Fibroblast of skin of back (primary cell): ENCODE results near the gene TRIM29.

Experiments
- DNase-seq: peaks from one replicate; pipeline ENCODE4 v3.0.0-alpha.2; 2013

TRIM29 gene

DNA sequence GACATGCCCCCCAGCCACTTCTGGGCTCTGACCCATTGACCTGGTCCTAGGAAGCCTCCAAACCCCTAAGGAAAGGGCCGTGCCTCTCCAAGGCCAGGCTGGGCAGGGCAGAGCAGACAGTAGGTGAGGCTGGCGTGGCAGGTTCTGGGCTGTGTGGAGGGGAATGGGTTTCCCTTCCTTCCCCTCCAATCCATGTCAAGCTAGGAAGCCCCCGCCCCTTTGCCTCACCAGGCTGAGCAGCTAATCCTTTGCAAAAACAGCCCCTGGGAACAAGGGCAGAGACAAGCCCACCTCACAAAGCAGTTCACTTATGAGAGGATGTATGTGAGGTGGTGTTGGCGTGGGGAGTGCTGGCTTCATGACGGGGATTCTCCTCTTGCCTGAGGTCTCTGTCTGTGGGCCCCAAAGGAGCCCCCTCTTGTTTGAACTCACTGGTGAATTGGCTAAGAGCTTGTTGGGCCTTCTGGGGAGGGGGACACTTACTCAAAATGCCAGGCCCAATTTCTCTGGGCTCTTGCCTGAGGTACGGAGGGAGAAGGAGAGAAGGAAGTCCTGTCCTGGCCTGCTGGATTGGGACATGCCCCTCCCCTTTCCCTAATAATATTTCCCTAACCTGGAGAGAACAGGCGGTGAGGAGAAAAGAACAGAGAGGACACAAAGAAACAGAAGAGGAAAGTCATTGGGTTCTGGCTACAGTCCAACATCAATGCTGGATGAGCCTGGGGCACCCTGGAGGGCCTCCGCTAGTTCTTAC, 1.6 kb upstream of the TRIM29 start:
- no peak for DNase-seq

DNA sequence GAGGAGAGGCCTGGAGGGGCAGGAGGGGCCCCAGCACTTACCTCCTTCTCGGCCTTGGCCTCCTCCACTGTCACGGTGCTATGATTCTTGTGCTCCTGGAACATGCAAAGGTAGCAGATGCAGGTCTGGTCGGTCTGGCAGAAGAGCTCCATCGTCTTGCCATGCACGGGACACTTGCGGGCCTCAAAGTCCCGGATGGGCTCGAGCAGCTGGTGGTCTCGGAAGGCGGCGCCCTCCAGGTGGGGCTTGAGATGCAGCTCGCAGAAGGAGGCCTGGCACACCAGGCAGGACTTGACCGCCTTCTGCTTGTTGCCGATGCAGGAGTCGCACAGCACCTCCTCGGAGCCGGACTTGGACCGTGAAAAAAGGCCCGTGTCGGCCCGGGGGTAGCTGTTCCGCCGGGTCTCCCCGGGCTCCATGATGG, 714 bp downstream of the TRIM29 start:
- DNase-seq = no peak

DNA sequence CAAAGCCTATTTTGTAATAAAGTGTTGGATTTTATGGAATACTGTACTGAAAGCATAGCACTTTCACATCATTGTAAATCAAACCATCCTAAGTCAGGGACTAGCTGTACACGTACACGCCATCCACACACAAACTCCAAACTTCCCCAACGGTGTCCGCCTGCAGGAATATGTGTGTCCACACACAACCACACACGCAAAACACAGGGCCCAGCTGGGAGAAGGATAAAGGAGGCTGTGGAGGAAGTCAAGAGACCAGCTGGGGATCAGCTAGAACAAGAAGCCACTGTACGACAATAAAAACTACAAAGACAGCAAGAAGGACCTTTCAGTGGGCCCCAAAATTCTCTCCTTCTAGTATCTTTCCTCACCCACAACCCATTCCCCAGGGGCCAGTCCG, 1.6 kb downstream of the TRIM29 start:
- DNase-seq = no peak

DNA sequence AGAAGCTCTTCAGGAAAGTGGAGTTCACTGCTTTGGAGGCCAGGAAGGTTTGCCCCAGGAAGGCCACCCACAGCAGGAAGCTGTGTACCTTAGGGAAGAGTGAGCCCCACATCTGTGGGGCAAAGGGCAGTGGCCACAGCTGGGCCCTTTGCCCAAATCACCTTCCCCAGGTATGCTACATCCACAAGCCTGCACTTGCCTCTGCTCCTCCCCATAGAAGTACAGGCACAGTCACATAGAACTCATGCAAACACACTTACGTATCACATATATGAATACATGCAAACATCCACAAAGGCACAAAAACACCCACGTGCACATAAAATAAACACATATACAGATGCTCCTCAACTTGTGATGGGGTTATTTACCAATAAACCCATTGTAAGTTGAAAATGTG, 2.1 kb downstream of the TRIM29 start:
- DNase-seq = no peak

DNA sequence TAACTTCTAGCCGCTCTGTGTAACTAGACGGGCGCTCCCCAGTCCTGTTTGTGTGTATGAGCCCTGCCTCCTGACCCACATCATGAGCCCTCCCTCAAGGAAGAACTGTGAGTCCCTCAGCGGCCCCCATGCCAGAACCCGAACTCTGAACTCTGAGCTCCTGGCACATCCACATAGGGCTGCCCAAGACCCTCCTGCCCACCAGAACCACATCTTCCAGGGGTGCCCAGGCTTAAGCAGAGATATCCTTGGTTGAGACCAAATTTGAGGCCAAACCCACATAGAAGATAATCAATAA, 3.0 kb downstream of the TRIM29 start:
- DNase-seq = no peak

DNA sequence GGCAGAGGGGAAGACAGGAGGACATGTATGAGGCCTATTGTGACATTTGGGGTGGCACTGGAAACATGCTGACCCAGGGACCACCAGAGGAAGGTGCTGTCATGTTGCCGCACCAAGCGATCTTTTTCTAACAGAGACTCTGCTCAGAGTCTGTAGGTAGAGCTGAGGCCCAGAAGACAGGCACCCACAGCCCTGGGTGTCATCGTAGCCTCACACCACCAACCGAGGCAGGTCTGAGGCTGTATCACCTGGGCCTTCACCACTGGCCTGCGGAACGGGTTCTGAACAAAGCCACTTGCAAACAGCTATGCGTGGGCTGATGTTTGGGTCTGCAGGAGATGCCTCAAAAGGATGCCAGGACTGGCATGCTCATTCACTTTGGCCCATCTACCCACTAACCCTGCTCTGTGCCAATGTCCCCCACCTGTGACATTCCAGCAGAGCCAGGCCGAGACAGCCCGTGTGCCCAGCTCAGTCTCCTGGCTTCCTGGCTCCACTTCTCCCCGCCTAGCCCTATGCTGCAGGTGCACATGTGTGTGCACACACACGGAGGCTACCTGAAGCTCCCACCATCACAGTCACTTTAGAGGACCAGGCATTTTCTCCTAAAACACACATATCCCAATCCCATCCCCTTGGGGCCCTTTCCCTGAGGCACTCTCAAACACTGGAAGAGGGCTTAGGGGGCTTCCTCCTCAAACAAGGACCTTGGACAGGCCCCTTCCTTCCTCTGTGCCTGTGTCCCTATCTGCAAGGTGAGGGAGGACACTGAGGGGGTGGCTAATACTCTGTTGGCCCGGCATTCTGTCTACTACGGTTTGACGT, 3.6 kb downstream of the TRIM29 start:
- DNase-seq = no peak

DNA sequence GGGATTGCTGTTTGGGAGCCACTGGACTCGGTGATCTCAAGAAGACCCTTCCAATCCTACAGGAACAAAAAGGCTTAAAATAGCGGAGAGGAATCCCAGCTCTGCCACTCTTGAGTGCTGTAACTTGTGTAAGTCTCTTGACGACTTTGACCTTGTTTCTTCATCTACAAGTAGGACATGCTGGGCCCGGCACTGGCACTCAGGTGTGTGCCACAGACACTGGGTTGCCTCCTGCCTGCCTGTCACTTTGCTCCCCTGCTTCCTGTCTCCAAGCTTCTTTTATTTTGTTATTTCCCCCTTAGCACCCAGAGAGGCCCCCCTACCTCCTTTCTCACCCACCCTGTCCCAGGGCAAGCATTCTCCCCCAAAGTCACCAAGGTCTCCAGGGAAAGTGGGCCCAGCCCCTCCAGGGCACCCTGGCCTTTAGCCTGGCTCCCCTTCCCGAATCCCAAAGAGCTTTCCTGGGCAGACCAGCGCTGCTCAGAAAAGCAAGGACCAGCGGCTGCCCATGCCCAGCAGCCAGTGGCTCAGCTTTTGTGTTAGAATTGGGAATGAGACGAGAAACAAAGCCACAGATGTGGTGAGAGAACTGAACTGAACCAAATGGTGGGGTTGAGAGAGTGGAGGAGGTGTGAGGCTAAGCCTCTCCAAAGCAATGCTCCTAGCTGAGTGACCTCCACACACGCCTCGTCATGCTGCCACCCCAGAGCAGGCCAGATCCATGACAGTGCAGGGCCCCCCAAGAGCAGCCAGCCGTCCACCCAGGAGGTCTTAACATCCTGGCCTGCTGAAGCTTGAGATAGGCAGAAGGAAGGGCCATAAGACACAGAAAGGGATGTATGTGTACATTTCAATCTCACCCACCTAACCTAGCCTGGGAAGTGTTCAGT, 4.5 kb downstream of the TRIM29 start:
- no peak for DNase-seq

DNA sequence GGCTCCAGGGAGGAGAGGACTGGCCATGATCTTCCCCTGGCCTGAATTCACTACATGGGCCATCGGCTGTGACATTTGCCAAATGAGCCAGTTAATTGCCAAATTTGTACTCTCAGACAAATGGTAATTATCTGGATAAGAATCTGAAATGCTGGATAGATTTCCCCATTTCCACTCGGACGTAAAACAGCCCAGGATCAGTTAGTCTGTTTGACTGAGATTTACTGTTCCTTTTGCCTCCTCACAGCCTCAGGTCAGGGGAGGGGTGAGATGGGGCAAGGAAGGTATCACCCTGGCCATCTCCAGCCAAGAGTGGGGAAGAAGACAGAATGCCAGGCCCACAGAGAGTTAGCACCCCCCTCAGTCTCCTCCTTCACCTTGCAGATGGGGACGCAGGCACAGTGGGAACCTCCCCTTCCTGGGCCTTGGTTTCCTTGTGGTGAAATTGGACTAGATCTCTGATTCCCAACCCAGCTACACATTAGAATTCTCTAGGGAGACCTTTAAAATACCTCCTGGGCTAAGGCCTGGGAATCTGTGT, 5.2 kb downstream of the TRIM29 start:
- no peak for DNase-seq

DNA sequence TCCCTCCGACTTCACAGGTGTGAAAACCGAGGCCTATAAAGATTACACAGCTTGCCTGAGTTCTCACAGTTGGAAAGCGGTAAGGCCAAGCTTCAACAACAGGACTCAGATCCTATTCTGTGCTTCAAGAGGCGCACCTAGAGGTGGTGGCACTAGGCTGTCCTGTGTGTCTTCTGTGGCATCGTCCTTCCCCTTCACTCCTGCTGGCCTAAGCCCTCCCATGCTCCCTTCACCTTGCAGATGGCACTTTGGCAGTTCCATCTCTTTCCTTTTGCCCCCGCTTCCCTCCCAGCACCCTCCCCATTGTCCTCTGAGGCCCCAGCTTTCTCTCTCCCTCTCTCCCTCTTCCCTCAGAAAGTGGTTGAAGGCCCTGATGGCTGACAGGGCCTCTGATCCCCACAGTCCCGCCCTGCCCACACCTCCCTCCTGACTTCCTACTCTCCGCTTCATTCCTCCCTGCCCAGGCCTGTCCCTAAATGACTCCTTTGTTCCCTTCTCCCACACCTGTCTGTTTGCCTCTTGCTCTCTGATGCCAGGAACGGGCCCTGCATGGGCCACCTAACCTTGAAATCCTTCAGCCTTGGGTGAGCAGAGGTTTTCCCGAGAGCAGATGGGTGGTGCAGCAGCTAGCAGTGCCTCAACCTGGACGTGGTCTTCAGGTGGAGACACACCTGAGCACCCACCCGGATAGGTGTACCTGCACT, 5.8 kb downstream of the TRIM29 start:
- DNase-seq = no peak

DNA sequence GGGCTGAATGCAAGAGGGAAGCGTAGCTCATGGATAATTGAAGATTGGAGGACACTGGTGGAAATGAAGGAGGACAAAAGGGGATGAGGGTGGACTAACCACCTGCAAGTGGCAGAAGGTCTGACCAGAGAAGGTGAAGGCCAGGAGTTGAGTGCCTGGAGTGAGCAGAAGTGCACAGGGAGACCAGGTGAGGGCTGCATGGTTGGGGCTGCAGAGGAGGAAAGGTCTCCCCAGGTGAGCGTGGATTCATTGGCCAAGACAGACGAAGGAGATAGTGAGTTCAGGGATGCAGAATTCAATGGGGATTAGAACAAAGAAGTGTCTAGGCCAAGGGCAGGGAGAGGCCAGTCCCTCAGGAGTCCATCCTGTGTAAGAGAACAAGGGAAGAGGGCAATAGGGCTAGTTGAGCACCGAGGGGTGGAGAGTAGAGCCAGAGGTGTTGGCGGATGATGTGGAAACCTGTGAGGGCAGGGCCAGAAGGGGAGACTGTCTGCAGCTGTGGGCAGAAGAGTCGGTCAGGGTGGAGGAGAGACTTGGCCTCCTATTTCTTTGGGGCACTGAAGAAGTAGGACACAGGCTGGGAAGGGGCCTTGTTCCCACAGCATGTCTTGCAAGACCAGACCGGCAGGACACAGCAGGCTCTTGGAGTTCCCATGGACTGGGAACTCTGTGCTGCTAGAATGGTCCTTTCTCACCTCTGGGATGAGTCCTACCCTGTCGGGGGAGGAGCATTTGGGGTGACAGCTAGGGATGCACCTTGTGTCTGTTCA, 6.7 kb downstream of the TRIM29 start:
- DNase-seq = no peak

DNA sequence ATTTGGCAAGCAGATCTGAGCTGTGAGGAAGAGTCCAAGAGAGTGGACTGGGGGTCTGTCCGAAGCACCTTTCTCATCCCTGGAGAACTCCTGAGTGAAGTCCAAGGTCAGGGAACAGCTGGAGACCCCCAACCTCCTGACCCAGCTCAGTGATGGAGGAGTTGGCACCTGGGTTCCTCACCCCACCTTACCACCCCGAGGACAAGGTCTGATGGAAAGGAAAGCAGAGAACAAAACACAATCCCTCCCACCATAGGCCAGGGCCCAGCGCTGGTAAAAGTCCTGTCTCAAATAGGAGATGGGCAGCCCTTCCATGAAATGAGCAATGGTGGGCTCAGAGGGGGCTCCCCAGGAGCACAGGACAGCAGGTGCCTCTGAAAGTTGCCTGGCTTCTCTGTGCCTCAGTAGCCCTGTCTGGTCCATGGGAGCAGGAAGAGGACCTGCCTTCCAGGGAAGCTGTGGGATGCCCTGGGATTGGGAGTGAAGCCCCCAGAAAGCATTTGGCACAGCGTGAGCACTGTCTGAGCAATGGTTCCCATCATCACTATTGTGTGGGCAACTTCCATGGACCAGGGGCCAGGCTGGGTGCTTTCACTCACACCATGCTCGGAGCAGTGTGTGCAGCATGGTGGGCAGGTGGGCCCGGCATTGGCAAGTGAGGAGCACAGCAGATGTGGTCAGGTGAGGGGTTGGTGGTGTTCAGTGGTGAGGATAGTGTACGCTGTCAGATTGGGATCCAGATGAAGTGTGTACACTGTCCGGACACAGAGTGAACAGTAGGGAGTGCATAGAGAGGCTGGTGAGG, 7.5 kb downstream of the TRIM29 start:
- no peak for DNase-seq

DNA sequence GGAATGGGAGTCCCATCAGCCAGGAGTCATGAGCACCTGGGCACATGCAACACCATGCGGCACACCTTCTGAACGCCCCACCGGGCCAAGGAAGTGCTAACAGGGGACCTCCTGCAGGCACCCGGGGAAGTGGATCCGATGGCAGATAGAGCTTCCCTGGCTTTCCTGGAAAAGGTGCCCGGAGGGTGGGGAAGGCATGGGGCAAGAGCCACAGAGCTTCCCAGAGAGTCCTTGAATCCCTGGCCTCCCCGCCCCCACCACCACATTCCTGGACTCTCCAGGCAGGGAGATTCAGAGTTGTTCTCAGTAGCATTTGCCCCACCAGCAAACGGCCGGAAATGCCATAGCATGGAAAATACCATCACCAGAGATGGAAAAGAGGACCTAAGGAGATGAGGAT, 8.3 kb downstream of the TRIM29 start:
- peak; percentile 8 for DNase-seq

DNA sequence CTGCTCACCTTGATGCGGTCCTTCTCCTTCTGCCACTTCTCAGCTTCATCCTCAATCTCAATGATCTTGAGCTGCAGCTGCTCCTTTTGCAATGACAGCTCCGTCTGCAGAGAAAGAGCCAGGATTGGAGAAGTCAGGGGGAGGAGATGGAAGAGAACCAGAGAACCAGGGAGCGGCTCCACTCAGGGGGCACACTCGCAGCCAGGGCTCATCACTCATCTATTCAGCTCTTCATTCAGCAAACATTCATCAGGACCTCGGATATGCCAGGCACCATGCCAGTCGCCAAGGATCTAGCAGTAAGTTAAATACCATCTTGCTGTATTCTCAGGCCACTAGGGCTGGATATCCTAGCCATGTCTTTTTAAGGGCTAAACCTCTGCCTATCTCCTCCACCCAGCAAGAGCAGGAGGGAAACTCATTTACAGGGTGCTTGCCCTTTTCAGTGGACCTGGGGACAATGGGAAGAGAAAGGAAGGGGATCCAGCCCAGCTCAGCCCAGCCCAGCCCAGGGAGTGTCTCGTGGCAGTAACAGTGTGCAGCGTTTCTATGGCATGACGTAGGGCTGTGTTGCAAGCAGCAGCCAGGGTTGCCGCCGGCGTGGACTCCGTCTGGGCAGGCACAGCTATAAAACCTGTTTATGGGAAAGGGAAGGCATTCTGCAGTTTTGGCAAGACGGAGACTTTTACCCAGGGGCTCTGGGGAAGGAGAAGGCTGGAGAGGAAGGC, 9.4 kb downstream of the TRIM29 start:
- no peak for DNase-seq

DNA sequence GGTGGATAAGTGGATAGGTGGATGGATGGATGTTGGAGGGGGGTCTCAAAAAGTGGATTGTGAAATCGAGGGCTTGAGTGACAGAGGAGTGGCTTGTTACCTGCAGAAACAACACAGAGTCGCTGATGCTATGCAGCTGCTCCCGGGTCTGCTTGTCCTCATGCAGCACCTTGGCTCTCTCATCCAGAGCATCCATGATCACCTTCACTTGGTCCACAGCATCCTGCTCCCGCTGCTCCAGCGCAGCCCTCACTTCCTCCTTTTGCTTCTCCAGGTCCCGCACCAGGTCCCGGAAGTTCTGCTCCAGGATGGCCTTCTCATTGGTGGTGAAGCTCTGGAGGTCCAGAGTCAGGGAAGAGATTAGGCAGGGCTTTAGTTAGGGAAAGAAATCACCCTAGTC, 10.7 kb downstream of the TRIM29 start:
- no peak for DNase-seq

DNA sequence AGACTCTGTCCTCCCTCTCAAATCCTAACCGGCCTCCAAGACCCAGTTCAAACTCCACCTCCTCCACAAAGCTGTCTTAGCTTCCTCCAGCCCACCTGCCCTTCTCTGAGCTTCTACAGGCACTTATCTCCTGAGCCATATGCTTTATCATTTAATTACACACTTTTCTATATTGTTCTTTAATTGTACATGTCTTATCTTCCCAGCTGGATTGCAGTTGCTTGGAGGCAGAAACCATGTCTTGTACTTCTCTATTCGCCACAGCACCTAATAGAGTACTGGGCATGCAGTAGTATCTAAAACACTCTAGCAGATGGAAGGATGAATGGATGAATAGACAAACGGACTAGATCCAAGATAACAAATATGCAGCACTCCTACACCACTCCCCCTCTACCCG, 11.3 kb downstream of the TRIM29 start:
- DNase-seq = no peak

DNA sequence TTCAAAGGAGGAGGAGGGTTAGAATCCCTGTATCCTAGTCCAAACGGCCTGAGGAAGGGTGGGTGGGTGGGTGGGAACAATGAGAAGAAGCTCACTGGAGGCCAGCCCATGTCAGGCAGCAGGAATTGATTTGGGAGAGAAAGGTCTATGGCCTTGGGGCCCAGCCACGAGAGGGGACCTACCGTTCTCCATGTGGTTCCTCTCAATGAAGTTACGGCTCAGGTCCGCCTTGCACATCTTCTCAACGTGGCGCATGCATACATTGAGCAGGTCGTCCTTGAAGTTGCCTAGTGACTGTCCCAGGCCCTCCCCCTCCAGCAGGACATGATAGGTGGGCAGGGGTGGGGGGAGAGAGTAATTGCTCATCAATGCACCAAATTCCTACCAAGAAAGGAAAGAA, 12.4 kb downstream of the TRIM29 start:
- DNase-seq = no peak

DNA sequence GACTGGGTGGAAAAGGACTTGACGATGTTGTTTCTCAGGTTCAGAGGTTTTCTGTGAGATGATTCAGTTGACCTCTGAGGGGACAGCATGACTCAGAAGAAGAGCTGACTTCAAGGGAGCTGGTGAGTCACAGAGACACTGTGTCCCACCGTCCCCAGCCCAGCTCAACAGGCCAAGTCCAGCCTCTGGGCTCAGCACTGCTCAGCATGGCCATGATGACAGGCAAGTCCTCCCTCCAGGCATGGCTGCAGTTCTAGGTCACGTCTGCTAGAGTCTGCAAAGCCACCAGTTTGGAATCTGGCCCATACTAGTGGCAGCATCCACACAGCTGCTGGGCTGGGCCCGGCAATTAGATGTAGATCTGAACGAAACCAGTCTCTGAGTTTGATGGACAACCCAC, 12.9 kb downstream of the TRIM29 start:
- peak; percentile 70 for DNase-seq

DNA sequence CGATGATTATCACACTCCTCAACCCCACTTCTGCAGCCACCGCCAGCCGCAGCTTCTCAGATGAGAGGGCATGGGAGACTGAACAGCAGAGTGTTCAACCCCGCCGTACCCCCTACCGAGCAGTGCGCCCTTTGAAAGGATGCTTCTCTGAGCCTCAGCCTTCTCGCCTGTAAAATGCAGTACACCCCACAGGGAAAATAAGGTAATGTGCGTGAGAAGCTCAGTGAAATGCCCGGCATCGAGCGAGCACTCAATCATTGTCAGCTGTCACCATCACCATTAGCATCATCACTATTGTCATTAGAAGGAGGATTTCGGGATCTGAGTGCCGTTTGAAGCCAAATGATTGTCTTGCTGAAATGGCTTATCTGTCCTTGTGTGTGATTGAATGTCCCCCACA, 13.6 kb downstream of the TRIM29 start:
- no peak for DNase-seq

DNA sequence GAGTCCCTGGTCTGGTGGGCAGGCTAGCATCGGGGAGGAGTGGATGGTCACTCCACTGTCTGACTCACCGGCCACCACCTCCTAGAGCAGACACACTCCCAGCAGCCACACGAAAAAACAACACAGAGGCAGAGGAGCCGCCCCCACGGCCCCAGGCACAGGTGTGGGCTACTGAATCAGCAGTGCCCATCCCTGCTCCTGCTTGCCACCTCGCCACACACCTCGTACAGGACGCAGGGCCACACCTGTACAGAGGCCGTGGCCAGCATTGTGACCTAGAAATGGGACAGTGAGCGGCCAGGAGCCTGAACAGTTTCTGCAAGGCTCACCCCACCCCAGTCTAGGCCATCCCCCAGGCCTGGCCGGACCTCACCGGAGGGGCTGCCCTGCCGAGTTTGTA, 14.0 kb downstream of the TRIM29 start:
- DNase-seq = no peak
